Measurements from ENCODE around the gene KRT32. TPM values are rescaled to one million over a fixed set of nuclear protein-coding genes. Genes with fewer than 3 reads are reported as not detected.

KRT32 gene
- not detected in 2 replicates for total RNA-seq (2014; rRNA removed; shearing (Covaris generic); ENCODE audit: low replicate concordance)

DNA sequence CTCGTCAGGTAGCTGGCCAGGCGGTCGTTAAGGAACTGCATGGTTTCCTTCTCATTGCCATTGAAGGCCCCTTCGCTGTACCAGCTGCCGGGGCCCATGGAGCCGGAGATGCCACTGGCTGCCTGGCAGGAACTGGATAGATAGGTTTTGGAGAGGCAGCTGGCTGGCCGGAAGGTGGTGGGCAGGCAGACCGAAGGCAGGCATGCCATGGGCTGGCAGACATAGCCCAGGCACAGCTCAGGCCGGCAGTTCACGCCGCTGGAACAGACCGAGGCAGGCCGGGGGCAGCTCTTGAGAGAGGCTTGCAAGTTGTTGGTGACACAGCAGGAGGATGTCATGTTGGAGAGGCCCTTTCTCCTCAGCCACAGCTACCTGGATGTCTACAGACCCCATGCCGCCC, at the start of gene KRT32:
Gene KRT32, minus strand, starts transcription at position 399 of the 400 bp plus-strand sequence. Its CDS starts 61 bp downstream, at position 338.
- Histone ChIP-seq H3K27ac (ENCODE audit: low read length) (no peak within 1 kb of the TSS), H3K4me3 (ENCODE audit: low read length) (no peak within 1 kb of the TSS), H3K4me1 (ENCODE audit: low read length) (no peaks in the 10 kb centered on the region), H4K20me1 (ENCODE audit: insufficient read depth, low read depth, low read length) (no peaks in the 10 kb centered on the region), H2AFZ (ENCODE audit: low read length) (no peak within 1 kb of the TSS), H3K9ac (ENCODE audit: low read length) (no peak within 1 kb of the TSS), H3K36me3 (ENCODE audit: insufficient read depth, low read length) (no peaks in the 10 kb centered on the region), H3K9me2 (replicated peaks; ENCODE audit: insufficient read depth, low read length) (no peaks in the 10 kb centered on the region), H3K9me3 (ENCODE audit: low read length) (no peaks in the 10 kb centered on the region), H3K27me3 (ENCODE audit: low read length) (no peaks in the 10 kb centered on the region), H3K79me2 (ENCODE audit: low read length) (no peaks in the 10 kb centered on the region), H3K4me2 (ENCODE audit: low read depth, low read length, poor library complexity, severe bottlenecking) (no peak within 1 kb of the TSS)
- DNase-seq = no peak

DNA sequence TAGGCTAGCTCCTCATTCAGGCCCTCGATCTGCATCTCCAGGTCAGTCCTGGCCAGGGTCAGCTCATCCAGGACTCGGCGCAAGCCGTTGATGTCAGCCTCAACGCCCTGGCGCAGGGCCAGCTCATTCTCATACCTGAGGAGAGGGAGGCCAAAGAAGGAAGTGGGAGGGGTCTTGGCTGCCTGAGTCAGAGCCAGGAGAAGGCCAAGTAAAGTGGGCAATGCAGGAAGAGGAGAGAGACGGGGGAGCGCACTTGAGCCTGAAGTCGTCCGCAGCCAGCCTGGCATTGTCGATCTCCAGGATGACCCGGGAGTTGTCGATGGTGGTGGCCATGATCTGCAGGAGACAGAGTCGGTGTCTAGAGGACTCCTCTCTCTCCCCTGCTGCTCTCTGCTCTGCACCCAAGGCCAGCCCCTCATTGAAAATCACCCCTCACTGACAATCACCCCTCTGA, 49.7 kb upstream of the KRT32 start:
- Histone ChIP-seq H3K9ac (ENCODE audit: low read length) (no peak overlapping the region), H3K9me3 (ENCODE audit: low read length) (no peaks in the 10 kb centered on the region), H2AFZ (ENCODE audit: low read length) (no peak overlapping the region), H4K20me1 (ENCODE audit: insufficient read depth, low read depth, low read length) (no peaks in the 10 kb centered on the region), H3K9me2 (replicated peaks; ENCODE audit: insufficient read depth, low read length) (no peaks in the 10 kb centered on the region), H3K4me1 (ENCODE audit: low read length) (no peaks in the 10 kb centered on the region), H3K36me3 (ENCODE audit: insufficient read depth, low read length) (no peaks in the 10 kb centered on the region), H3K4me3 (ENCODE audit: low read length) (no peak overlapping the region), H3K27me3 (ENCODE audit: low read length) (no peaks in the 10 kb centered on the region), H3K79me2 (ENCODE audit: low read length) (no peaks in the 10 kb centered on the region), H3K27ac (ENCODE audit: low read length) (no peak overlapping the region), H3K4me2 (ENCODE audit: low read depth, low read length, poor library complexity, severe bottlenecking) (no peak overlapping the region)
- no peak for DNase-seq

DNA sequence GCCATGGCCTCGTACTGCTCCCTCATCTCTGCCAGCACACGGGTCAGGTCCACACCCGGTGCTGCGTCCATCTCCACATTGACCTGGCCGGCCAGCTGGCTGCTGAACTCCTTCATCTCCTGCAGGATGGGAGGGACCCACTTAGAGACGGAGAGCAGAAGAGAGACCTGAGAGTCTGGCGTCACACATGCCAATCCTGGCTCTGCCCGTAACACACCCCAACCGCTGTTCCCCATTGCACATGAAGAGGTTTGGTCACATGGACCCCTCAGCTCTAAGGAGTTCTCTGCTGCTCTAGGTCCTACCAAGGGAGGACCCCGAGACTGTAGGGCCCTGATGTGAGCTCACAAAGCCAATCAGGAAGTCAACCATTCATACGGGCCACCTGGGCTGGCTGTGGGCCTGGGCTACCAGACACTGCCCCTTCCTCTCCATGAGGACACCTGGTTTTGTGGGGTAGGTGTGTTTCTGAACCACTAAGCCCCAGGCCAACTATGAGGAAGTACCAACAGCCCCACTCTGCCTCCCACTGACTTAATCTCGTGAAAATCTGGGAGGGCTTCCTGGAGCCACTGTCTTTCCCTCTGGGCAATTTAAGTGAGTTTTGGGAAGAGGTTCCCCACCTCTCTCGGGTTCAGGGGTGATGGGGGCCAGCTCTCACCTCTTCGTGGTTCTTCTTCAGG, 49.1 kb upstream of the KRT32 start:
- DNase-seq = no peak
- Histone ChIP-seq H4K20me1 (ENCODE audit: insufficient read depth, low read depth, low read length) (no peaks in the 10 kb centered on the region), H3K4me2 (ENCODE audit: low read depth, low read length, poor library complexity, severe bottlenecking) (no peak overlapping the region)

DNA sequence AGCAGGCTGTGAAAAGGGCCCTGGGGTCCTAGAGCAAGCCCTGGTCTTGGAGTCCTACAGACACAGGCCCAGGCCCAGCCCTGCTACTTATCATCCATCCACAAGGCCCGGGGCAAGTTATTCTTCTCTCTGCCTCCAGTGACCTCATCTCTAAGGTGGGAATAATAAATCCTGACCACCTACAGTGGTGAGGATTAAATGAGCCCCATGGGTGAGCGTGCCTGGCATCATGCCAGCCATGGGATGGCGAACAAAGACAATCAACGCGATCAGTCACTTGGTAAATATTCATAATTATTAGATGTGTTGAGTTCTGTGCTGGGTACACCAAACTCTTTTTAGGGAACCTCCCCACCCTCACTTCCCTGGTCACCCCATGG, 46.0 kb upstream of the KRT32 start:
- H4K20me1 ChIP-seq (ENCODE audit: insufficient read depth, low read depth, low read length) = no peaks in the 10 kb centered on the region
- no peak overlapping the region for H3K4me3 ChIP-seq (ENCODE audit: low read length)
- no peaks in the 10 kb centered on the region for H3K36me3 ChIP-seq (ENCODE audit: insufficient read depth, low read length)

More for the DNA sequence above, 49.1 kb upstream of the KRT32 start:
- H3K27ac ChIP-seq (ENCODE audit: low read length) = no peak overlapping the region
- H2AFZ ChIP-seq (ENCODE audit: low read length) = no peak overlapping the region
- no peaks in the 10 kb centered on the region for H3K79me2 ChIP-seq (ENCODE audit: low read length)
- H3K4me3 ChIP-seq (ENCODE audit: low read length) = no peak overlapping the region
- no peaks in the 10 kb centered on the region for H3K4me1 ChIP-seq (ENCODE audit: low read length)
- no peaks in the 10 kb centered on the region for H3K36me3 ChIP-seq (ENCODE audit: insufficient read depth, low read length)
- H3K9me2 ChIP-seq (replicated peaks; ENCODE audit: insufficient read depth, low read length) = no peaks in the 10 kb centered on the region
- no peaks in the 10 kb centered on the region for H3K9me3 ChIP-seq (ENCODE audit: low read length)
- no peak overlapping the region for H3K9ac ChIP-seq (ENCODE audit: low read length)
- no peaks in the 10 kb centered on the region for H3K27me3 ChIP-seq (ENCODE audit: low read length)

DNA sequence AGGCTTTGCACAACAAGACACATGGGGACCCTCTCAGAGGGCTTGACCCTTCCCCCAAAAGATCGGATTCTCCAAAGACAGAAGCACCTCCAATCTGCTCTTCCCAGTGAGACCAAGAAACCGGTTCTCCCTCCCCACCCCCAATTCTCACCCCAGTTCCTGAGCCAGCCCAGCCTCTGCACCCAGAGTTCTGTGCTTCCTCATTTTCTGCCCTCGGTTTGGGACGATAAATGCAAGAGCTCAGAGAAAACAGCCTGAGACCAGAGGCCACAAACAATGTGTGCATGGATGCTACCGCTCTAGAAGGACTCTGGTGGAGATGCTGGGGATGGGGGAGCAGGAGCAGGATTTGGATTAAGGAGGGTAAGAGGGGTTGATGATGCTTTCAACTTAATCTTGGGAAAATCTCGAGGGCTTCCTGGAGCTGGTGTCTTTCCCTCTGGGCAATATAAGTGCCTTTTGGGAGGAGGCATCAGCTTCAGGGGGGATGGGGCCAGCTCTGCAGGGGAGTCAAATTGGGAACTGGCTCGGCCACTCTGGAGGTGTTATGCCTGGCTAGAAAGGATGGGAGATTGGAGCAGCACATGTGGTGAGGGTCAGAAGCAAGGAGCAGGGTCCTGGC, 45.5 kb upstream of the KRT32 start:
- Histone ChIP-seq H3K36me3 (ENCODE audit: insufficient read depth, low read length) (no peaks in the 10 kb centered on the region), H3K9me3 (ENCODE audit: low read length) (no peaks in the 10 kb centered on the region), H3K4me3 (ENCODE audit: low read length) (no peak overlapping the region), H3K27ac (ENCODE audit: low read length) (no peak overlapping the region), H3K9ac (ENCODE audit: low read length) (no peak overlapping the region), H2AFZ (ENCODE audit: low read length) (no peak overlapping the region), H3K4me1 (ENCODE audit: low read length) (no peaks in the 10 kb centered on the region), H4K20me1 (ENCODE audit: insufficient read depth, low read depth, low read length) (no peaks in the 10 kb centered on the region), H3K4me2 (ENCODE audit: low read depth, low read length, poor library complexity, severe bottlenecking) (no peak overlapping the region), H3K9me2 (replicated peaks; ENCODE audit: insufficient read depth, low read length) (no peaks in the 10 kb centered on the region), H3K27me3 (ENCODE audit: low read length) (no peaks in the 10 kb centered on the region), H3K79me2 (ENCODE audit: low read length) (no peaks in the 10 kb centered on the region)
- DNase-seq = no peak

More for the DNA sequence above, 46.0 kb upstream of the KRT32 start:
- H3K4me1 ChIP-seq (ENCODE audit: low read length) = no peaks in the 10 kb centered on the region
- no peak overlapping the region for H3K4me2 ChIP-seq (ENCODE audit: low read depth, low read length, poor library complexity, severe bottlenecking)
- H3K9me2 ChIP-seq (replicated peaks; ENCODE audit: insufficient read depth, low read length) = no peaks in the 10 kb centered on the region
- H3K27ac ChIP-seq (ENCODE audit: low read length) = no peak overlapping the region
- H3K27me3 ChIP-seq (ENCODE audit: low read length) = no peaks in the 10 kb centered on the region
- H3K9ac ChIP-seq (ENCODE audit: low read length) = no peak overlapping the region
- DNase-seq = no peak
- H3K9me3 ChIP-seq (ENCODE audit: low read length) = no peaks in the 10 kb centered on the region
- H2AFZ ChIP-seq (ENCODE audit: low read length) = no peak overlapping the region
- H3K79me2 ChIP-seq (ENCODE audit: low read length) = no peaks in the 10 kb centered on the region

DNA sequence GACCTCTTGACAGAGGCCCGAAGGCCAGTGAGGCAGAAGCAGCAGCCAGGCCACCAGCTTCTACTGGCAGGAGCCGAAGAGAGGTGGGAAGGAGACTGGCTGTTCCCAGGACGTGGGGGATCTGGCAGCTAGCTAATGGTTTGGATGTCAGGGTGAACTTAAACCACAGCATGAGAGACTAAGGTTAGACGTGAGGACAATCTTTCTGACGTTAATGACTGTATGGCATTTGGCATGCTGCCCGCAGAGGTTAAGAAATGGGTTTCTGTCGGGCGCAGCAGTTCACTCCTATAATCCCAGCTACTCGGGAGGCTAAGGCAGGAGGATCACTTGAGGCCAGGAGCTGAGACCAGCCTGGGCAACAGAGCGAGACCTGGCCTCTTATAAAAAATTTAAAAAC, 44.5 kb upstream of the KRT32 start:
- Histone ChIP-seq H3K4me1 (ENCODE audit: low read length) (no peaks in the 10 kb centered on the region; the same call in 1 of the 2 replicates), H3K9me2 (replicated peaks; ENCODE audit: insufficient read depth, low read length) (no peaks in the 10 kb centered on the region), H3K9ac (ENCODE audit: low read length) (no peak overlapping the region), H3K4me3 (ENCODE audit: low read length) (no peak overlapping the region), H3K27me3 (ENCODE audit: low read length) (no peaks in the 10 kb centered on the region), H3K27ac (ENCODE audit: low read length) (no peak overlapping the region), H4K20me1 (ENCODE audit: insufficient read depth, low read depth, low read length) (no peaks in the 10 kb centered on the region), H3K79me2 (ENCODE audit: low read length) (no peaks in the 10 kb centered on the region), H2AFZ (ENCODE audit: low read length) (no peak overlapping the region), H3K4me2 (ENCODE audit: low read depth, low read length, poor library complexity, severe bottlenecking) (no peak overlapping the region), H3K36me3 (ENCODE audit: insufficient read depth, low read length) (no peaks in the 10 kb centered on the region), H3K9me3 (ENCODE audit: low read length) (no peaks in the 10 kb centered on the region)
- DNase-seq = no peak

DNA sequence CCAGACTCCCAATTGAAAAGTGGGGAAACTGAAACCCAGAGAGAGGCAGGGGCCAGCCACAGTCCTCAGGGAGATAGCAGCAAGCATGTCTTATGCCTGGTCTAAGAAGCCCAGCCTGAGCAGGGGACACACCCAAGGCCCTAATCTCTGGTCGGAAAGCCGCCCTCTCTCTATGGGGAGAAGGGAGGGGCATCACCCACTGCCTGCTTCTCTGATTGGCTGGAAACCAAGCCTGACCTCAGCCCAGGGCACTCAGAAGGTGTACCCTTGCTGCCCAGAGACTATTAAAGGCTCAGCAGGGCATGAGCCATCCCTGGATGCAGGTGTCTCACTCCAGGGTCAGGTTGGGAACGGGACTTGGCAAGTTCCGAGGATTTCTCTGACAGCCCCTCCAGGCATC, 43.9 kb upstream of the KRT32 start:
- Histone ChIP-seq H3K79me2 (ENCODE audit: low read length) (no peaks in the 10 kb centered on the region), H3K36me3 (ENCODE audit: insufficient read depth, low read length) (no peaks in the 10 kb centered on the region), H3K9me3 (ENCODE audit: low read length) (no peaks in the 10 kb centered on the region), H3K27me3 (ENCODE audit: low read length) (no peaks in the 10 kb centered on the region), H2AFZ (ENCODE audit: low read length) (no peak overlapping the region), H3K9me2 (replicated peaks; ENCODE audit: insufficient read depth, low read length) (no peaks in the 10 kb centered on the region), H3K4me3 (ENCODE audit: low read length) (no peak overlapping the region), H3K9ac (ENCODE audit: low read length) (no peak overlapping the region), H3K27ac (ENCODE audit: low read length) (no peak overlapping the region), H3K4me1 (ENCODE audit: low read length) (peaks cover 5% of the 10 kb centered on the region), H4K20me1 (ENCODE audit: insufficient read depth, low read depth, low read length) (no peaks in the 10 kb centered on the region), H3K4me2 (ENCODE audit: low read depth, low read length, poor library complexity, severe bottlenecking) (no peak overlapping the region)
- DNase-seq = no peak

DNA sequence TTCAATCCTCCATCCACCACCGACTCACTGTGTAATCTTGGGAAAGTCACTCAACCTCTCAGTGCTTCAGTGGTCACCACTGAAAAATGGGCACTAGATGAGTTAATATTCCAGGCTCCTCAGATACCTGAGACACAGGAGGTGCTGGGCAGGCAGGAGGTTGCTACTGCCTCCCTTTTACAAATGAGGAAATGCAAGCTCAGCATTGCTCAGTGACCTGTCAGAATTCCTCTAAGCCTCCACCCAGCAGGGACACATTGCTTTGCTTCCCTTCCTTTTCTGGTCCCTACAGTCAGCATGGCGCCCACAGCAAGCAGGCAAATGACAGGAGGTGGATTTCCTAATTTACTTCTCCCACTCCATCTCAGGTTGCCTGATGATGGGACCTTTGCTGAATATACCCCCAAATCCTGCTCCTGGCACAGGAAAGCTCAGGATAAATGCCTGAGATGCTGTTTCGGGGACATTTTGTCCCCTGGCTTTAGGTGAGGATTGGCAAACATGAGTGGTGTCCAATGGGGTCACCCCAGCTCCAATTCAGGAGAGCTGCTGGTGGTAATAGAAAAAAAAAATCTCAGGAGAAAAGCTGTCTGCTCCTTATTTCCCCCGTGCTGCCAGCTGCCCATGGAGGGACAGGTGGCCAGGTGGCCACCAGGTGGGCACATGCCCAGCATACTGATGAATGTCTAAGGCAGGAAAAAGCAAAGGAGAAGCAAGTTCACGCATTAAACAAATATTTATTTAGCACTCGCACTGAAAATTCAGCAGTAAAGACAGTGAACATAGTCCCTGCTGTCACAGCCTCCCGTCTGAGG, 43.3 kb upstream of the KRT32 start:
- no peak overlapping the region for H2AFZ ChIP-seq (ENCODE audit: low read length)
- no peak overlapping the region for H3K4me2 ChIP-seq (ENCODE audit: low read depth, low read length, poor library complexity, severe bottlenecking)
- H3K36me3 ChIP-seq (ENCODE audit: insufficient read depth, low read length) = no peaks in the 10 kb centered on the region
- no peak for DNase-seq
- no peaks in the 10 kb centered on the region for H3K27me3 ChIP-seq (ENCODE audit: low read length)
- H3K4me3 ChIP-seq (ENCODE audit: low read length) = no peak overlapping the region
- no peak overlapping the region for H3K9ac ChIP-seq (ENCODE audit: low read length)
- no peaks in the 10 kb centered on the region for H3K9me2 ChIP-seq (replicated peaks; ENCODE audit: insufficient read depth, low read length)
- no peaks in the 10 kb centered on the region for H3K79me2 ChIP-seq (ENCODE audit: low read length)
- H4K20me1 ChIP-seq (ENCODE audit: insufficient read depth, low read depth, low read length) = no peaks in the 10 kb centered on the region
- peaks cover 11% of the 10 kb centered on the region for H3K4me1 ChIP-seq (ENCODE audit: low read length)
- H3K9me3 ChIP-seq (ENCODE audit: low read length) = no peaks in the 10 kb centered on the region
- no peak overlapping the region for H3K27ac ChIP-seq (ENCODE audit: low read length)

Measured in Karpas-422 (cell line).